Omental fat pad (tissue), 4 donors: ENCODE data around the gene RIOK1. TPM values are rescaled to one million over a fixed set of nuclear protein-coding genes. Genes with fewer than 3 reads are reported as not detected.

Experiments used
- ATAC-seq: fragments of 150-250 bp; one replicate; pipeline ENCODE4 v1.9.1; 2016; ENCODE audit warnings: mild to moderate bottlenecking, moderate library complexity; ENCODE audit not compliant: low FRiP score
- DNase-seq: peaks from one replicate; pipeline ENCODE4 v3.0.0-alpha.2; 2019; ENCODE audit warnings: low spot score
- total RNA-seq, 4 donors: library from RNA; depleted of rRNA; stranded (reverse); fragments of >200 nt; gene quantifications; one replicate each; pipeline ENCODE4 v1.1.0, GENCODE V29; 2016
- TF ChIP-seq, protein P1 (sequence below), 3 donors: fragments of 450-650 bp; IDR thresholded peaks; one replicate each; pipeline ENCODE4 v1.5.1; 2016 to 2017; ENCODE audit warnings: antibody characterized with exemption in 3 of 3, mild to moderate bottlenecking in 3 of 3, moderate library complexity in 2 of 3

The RIOK1 gene
- total RNA-seq, 4 donors from 2014 or later = 18.1 to 44.8 (median 23.7) TPM

DNA sequence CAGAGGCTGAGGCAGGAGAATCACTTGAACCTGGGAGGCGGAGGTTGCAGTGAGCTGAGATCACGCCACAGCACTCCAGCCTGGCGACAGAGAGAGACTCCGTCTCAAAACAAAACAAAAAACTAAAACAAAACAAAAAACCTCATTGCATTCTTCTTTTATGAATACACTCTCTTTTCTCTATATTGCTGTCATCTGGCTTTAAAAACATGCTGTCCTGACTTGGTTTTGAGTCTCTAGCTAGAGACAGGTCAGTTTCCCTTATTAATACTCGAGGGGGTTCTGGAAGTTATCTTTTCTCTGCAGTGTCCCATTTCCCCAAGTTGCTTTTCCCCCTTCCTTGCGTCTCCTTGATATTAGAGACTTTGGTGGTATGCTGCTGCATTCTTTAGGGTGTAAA, 50.9 kb downstream of the RIOK1 start:
- ATAC-seq (no peak), DNase-seq (no peak)
- TF ChIP-seq, protein P1, sequence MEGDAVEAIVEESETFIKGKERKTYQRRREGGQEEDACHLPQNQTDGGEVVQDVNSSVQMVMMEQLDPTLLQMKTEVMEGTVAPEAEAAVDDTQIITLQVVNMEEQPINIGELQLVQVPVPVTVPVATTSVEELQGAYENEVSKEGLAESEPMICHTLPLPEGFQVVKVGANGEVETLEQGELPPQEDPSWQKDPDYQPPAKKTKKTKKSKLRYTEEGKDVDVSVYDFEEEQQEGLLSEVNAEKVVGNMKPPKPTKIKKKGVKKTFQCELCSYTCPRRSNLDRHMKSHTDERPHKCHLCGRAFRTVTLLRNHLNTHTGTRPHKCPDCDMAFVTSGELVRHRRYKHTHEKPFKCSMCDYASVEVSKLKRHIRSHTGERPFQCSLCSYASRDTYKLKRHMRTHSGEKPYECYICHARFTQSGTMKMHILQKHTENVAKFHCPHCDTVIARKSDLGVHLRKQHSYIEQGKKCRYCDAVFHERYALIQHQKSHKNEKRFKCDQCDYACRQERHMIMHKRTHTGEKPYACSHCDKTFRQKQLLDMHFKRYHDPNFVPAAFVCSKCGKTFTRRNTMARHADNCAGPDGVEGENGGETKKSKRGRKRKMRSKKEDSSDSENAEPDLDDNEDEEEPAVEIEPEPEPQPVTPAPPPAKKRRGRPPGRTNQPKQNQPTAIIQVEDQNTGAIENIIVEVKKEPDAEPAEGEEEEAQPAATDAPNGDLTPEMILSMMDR (IDR thresholded peaks at IDR 0.05) = no peak

DNA sequence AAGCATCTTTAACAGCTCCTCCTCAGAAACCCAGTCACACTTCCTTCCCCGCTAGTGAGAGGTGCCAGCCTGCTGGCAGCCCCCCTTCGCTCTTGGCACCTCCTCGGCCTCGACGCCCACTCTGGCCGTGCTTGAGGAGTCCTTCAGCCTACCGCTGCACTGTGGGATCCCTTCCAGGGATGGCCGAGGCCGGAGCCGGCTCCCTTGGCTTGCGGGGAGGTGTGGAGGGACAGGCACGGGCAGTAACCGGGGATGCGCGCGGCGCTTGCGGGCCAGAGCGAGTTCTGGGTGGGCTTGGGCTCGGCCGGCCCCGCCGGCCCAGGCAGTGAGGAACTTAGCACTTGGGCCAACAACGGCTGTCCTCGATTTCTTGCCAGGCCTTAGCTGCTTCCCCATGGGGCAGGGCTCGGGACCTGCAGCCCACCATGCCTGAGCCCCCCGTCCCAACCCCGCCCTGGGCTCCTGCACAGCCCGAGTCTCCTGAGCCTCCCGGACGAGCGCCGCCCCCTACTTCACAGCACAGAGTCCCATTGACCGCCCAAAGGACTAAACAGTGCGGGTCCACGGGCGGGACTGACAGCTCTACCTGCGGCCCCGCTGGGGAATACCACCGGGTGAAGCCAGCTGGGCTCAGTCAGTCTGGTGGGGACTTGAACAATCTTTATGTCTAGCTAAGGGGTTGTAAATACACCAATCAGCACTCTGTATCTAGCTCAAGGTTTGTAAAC, 51.6 kb downstream of the RIOK1 start:
- ATAC-seq = no peak
- no peak for DNase-seq
- TF ChIP-seq, protein P1 (IDR thresholded peaks at IDR 0.05) = no peak

DNA sequence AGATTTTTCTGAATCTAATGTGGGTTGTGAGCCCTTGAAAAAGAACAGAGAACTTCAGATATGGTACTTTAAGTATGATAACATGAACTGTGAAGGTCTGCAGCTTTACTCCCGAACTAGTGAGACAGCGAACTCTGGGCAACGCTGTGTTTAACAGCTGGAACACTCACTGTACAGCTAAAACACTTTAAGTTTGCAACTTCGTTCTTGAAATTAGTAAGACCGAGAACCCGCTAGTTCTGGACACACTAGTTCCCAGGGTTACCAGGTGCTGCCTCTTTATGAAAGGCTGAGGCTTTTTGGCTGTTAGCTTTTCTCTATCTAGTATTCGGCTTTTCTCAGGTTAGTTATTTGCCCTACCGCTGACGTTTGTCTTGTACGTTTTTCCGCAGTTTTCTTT, 52.9 kb downstream of the RIOK1 start:
- ATAC-seq (no peak), DNase-seq (no peak)
- TF ChIP-seq, protein P1 (IDR thresholded peaks at IDR 0.05) = no peak

DNA sequence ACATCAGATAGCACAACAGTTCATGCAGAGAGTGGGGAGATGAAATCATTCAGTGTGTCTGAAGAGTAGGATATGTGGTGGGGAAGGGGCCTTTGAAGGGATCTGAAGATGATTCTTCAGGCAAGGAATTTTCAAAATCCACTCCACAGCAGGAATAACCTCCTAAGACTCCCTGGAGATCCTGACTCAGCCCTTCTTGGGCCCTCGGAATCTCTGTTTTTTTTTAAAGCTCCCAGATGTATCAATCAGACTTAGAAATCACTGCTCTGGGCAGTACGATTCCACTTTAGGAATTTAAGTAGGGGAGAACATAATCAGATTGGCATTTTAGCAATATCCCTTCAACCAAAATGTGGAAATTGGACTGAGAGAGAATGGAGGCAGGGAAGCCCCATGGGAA, 55.5 kb downstream of the RIOK1 start:
- ATAC-seq (no peak), DNase-seq (no peak)
- TF ChIP-seq, protein P1 (IDR thresholded peaks at IDR 0.05) = no peak

DNA sequence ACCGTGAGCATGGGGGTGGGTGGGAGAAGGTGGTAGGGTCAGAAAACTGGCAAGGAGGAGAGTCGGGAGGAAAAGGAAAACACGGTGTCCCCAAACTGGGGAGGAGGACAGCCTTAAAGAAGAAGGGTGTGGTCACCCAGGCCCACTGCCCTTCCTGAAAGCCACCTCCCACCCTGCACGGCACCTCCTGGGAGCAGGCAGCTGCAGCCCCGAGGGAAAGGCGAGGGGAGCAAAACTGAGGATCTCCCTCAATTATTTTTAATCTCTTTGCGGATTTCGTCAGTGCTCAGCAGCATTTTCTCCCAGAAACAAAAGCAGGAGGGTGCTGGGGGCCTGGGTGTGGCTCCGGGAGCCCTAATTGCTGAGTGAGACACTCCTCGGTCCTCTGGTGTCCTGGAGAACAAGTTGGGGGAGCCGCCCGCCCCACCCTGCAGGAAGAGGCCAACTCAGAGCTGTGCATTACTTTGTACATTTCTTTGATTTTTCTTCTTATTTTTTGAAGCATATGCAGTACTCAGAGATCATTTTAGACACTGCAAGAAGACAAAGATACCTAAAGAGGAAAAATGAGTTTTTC, 56.4 kb downstream of the RIOK1 start:
- ATAC-seq = no peak
- no peak for DNase-seq
- TF ChIP-seq, protein P1 (IDR thresholded peaks at IDR 0.05) = no peak

DNA sequence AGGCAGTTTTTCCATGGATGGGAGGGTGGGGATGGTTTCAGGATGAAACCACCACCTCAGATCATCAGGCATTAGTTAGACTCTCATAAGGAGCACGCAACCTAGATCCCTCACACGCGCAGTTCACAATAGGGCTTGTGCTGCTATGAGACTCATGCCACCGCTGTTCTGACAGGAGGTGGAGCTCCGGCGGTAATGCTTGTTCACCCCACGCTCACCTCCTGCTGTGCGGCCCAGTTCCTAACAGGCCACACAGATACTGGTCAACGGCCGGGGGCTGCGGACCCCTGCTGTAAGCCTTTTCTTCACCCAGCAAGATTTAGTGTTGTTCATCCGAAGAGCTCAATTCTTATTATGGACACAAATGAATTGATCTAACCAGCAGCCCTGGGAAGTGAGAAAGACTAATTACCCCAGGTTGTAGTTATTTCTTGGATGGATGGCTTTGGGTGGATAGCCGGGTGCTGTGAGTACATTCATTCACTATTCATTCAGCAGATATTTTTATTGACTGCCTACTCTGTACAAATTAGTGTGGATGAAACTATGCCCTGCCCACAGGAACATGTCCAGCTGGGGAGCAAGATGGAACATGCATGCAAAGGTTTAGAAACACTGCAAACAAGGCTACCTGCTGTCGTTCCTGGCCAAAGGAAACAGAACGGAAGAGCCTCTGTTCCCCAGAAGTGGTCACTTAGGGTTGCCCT, 57.2 kb downstream of the RIOK1 start:
- no peak for DNase-seq
- ATAC-seq = no peak
- TF ChIP-seq, protein P1 (IDR thresholded peaks at IDR 0.05) = no peak
